ENCODE measurements around the gene PON3. TPM values are rescaled to one million over a fixed set of nuclear protein-coding genes. Genes with fewer than 3 reads are reported as not detected.
A peak's percentile ranks its signal among the peaks of the same experiment; 100 is the strongest.

Gene PON3
- total and polyA plus RNA-seq, 2 of the 13 experiments (the other 11 are each of a cell fraction or from before 2014, with no cell fraction given): 23.6 to 37.8 TPM

DNA sequence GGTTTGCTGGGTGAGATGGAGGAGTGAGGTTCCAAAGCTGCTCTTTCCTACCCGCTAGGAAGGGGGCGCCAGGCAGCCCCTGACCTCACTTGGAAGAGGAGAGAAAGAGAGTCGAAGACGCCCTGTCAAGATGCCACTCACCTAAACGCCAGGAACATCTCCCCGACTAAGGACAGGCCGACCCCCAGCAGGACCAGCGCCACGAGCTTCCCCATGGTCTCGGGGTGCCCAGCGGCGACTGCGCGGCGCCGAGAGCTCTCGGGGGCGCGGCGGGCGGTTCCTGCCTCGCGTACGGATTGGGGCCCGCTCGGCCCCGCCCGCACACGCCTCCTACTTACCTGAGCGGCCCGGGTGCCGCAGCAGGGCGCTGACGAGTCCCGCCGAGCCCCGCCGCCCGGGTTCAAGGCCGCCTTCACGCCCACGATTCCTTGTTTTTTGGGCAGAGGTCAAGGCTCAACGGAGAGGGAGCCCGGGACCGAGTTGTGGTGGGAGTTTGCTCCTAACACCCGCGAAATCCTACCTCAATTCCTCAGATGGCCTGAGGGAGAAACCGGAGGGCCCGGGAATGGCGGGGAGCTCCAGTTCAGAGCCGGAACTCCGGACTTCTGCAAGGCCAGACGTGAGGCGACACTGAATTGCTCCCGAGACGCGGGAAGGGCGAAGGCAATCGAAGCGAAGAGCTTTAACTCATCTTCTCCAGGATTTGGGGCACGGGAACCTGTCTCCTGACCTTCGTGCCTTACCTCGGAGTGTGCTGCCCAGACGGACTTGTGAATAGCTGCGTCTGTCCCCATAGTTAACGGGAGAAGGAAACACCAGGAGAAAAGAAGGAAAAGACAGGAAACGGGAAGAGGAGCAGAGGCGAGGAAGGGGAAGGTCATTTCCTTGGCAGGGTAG is at the start of gene PON3 (continued):
- TF ChIP-seq, protein P1, sequence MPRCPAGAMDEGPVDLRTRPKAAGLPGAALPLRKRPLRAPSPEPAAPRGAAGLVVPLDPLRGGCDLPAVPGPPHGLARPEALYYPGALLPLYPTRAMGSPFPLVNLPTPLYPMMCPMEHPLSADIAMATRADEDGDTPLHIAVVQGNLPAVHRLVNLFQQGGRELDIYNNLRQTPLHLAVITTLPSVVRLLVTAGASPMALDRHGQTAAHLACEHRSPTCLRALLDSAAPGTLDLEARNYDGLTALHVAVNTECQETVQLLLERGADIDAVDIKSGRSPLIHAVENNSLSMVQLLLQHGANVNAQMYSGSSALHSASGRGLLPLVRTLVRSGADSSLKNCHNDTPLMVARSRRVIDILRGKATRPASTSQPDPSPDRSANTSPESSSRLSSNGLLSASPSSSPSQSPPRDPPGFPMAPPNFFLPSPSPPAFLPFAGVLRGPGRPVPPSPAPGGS (CRISPR knock-in tag; IDR thresholded peaks at IDR 0.05): peak; percentile 81; the same call in 1 of the 2 replicates
- TF ChIP-seq MED8 (CRISPR knock-in tag; IDR thresholded peaks at IDR 0.05; ENCODE audit: insufficient replicate concordance) (peak; percentile 88), DR1 (CRISPR knock-in tag; IDR thresholded peaks at IDR 0.05) (peak; percentile 64; the same call in 1 of the 2 replicates), SALL2 (CRISPR knock-in tag; IDR thresholded peaks at IDR 0.05) (peak; percentile 85), MTF1 (CRISPR knock-in tag; IDR thresholded peaks at IDR 0.05) (peak; percentile 57; the same call in 1 of the 2 replicates), KAT7 (CRISPR knock-in tag; IDR thresholded peaks at IDR 0.05; ENCODE audit: borderline replicate concordance) (peak; percentile 90), SMARCC2 (IDR thresholded peaks at IDR 0.05) (no peak)
- TF ChIP-seq, protein P2, sequence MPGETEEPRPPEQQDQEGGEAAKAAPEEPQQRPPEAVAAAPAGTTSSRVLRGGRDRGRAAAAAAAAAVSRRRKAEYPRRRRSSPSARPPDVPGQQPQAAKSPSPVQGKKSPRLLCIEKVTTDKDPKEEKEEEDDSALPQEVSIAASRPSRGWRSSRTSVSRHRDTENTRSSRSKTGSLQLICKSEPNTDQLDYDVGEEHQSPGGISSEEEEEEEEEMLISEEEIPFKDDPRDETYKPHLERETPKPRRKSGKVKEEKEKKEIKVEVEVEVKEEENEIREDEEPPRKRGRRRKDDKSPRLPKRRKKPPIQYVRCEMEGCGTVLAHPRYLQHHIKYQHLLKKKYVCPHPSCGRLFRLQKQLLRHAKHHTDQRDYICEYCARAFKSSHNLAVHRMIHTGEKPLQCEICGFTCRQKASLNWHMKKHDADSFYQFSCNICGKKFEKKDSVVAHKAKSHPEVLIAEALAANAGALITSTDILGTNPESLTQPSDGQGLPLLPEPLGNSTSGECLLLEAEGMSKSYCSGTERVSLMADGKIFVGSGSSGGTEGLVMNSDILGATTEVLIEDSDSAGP (CRISPR knock-in tag; IDR thresholded peaks at IDR 0.05; ENCODE audit: borderline replicate concordance): peak; percentile 86; the same call in 1 of the 2 replicates
- TF ChIP-seq, protein P3, sequence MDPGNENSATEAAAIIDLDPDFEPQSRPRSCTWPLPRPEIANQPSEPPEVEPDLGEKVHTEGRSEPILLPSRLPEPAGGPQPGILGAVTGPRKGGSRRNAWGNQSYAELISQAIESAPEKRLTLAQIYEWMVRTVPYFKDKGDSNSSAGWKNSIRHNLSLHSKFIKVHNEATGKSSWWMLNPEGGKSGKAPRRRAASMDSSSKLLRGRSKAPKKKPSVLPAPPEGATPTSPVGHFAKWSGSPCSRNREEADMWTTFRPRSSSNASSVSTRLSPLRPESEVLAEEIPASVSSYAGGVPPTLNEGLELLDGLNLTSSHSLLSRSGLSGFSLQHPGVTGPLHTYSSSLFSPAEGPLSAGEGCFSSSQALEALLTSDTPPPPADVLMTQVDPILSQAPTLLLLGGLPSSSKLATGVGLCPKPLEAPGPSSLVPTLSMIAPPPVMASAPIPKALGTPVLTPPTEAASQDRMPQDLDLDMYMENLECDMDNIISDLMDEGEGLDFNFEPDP (CRISPR knock-in tag; conservative IDR thresholded peaks at IDR 0.05): 0 out of 2 replicates have a peak, but pooled peaks have one; percentile 69
- TF ChIP-seq, protein P4, sequence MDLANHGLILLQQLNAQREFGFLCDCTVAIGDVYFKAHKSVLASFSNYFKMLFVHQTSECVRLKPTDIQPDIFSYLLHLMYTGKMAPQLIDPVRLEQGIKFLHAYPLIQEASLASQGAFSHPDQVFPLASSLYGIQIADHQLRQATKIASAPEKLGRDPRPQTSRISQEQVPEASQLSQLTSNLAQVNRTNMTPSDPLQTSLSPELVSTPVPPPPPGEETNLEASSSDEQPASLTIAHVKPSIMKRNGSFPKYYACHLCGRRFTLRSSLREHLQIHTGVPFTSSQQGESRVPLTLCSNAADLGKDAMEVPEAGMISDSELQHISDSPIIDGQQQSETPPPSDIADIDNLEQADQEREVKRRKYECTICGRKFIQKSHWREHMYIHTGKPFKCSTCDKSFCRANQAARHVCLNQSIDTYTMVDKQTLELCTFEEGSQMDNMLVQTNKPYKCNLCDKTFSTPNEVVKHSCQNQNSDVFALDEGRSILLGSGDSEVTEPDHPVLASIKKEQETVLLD (CRISPR knock-in tag; IDR thresholded peaks at IDR 0.05; ENCODE audit: low read depth): no peak
- TF ChIP-seq, protein P5, sequence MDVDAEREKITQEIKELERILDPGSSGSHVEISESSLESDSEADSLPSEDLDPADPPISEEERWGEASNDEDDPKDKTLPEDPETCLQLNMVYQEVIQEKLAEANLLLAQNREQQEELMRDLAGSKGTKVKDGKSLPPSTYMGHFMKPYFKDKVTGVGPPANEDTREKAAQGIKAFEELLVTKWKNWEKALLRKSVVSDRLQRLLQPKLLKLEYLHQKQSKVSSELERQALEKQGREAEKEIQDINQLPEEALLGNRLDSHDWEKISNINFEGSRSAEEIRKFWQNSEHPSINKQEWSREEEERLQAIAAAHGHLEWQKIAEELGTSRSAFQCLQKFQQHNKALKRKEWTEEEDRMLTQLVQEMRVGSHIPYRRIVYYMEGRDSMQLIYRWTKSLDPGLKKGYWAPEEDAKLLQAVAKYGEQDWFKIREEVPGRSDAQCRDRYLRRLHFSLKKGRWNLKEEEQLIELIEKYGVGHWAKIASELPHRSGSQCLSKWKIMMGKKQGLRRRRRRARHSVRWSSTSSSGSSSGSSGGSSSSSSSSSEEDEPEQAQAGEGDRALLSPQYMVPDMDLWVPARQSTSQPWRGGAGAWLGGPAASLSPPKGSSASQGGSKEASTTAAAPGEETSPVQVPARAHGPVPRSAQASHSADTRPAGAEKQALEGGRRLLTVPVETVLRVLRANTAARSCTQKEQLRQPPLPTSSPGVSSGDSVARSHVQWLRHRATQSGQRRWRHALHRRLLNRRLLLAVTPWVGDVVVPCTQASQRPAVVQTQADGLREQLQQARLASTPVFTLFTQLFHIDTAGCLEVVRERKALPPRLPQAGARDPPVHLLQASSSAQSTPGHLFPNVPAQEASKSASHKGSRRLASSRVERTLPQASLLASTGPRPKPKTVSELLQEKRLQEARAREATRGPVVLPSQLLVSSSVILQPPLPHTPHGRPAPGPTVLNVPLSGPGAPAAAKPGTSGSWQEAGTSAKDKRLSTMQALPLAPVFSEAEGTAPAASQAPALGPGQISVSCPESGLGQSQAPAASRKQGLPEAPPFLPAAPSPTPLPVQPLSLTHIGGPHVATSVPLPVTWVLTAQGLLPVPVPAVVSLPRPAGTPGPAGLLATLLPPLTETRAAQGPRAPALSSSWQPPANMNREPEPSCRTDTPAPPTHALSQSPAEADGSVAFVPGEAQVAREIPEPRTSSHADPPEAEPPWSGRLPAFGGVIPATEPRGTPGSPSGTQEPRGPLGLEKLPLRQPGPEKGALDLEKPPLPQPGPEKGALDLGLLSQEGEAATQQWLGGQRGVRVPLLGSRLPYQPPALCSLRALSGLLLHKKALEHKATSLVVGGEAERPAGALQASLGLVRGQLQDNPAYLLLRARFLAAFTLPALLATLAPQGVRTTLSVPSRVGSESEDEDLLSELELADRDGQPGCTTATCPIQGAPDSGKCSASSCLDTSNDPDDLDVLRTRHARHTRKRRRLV (CRISPR knock-in tag; IDR thresholded peaks at IDR 0.05): peak; percentile 89
- TF ChIP-seq, protein P6, sequence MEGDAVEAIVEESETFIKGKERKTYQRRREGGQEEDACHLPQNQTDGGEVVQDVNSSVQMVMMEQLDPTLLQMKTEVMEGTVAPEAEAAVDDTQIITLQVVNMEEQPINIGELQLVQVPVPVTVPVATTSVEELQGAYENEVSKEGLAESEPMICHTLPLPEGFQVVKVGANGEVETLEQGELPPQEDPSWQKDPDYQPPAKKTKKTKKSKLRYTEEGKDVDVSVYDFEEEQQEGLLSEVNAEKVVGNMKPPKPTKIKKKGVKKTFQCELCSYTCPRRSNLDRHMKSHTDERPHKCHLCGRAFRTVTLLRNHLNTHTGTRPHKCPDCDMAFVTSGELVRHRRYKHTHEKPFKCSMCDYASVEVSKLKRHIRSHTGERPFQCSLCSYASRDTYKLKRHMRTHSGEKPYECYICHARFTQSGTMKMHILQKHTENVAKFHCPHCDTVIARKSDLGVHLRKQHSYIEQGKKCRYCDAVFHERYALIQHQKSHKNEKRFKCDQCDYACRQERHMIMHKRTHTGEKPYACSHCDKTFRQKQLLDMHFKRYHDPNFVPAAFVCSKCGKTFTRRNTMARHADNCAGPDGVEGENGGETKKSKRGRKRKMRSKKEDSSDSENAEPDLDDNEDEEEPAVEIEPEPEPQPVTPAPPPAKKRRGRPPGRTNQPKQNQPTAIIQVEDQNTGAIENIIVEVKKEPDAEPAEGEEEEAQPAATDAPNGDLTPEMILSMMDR (CRISPR knock-in tag; IDR thresholded peaks at IDR 0.05): peak; percentile 77

Measured in HepG2 (cell line).